ENCODE data around the gene PEA15. TPM values are rescaled to one million over a fixed set of nuclear protein-coding genes. Genes with fewer than 3 reads are reported as not detected.

PEA15 gene
- total RNA-seq, 1 experiment from 2014 or later = 56.3 TPM

- DNase-seq (ENCODE audit: low spot score) (no peak), ATAC-seq (no peak)
- ChIA-PET CTCF (interaction anchor here (0.6 to 8.9 kb wide), 4 partner anchors 13 to 46 kb away, joined by 4 to 85 read pairs (median 6); no protein-coding TSS in a partner anchor), POLR2A (interaction anchor here (1.0 to 1.3 kb wide), 2 partner anchors 13 to 33 kb away, joined by 3 read pairs; no protein-coding TSS in a partner anchor)
- Mint-ChIP-seq H3K4me3 (peak overlapping the region; percentile 77), H3K9me3 (no peaks in the 10 kb centered on the region), H3K4me1 (peaks cover 59% of the 10 kb centered on the region), H3K27me3 (ENCODE audit: low read depth) (no peaks in the 10 kb centered on the region; the same call in 1 of the 2 replicates), H3K27ac (no peak overlapping the region), H3K36me3 (peaks cover 11% of the 10 kb centered on the region)
- TF ChIP-seq ARID4B (CRISPR knock-in tag; IDR thresholded peaks at IDR 0.05; ENCODE audit: borderline replicate concordance) (no peak), SP1 (CRISPR knock-in tag; conservative IDR thresholded peaks at IDR 0.05) (0 out of 2 replicates have a peak, but pooled peaks have one; percentile 14)
Measured at GRCh38 chr1:160206036-160206389, 829 bp downstream of the PEA15 start.

- peak overlapping the region; percentile 35 for H3K27ac Mint-ChIP-seq
- DNase-seq (ENCODE audit: low spot score) (no peak), ATAC-seq (peak; percentile 15)
- POLR2A ChIA-PET = interaction anchor here (1.0 to 1.3 kb wide), 2 partner anchors 13 to 33 kb away, joined by 3 read pairs; no protein-coding TSS in a partner anchor
- no peaks in the 10 kb centered on the region for H3K9me3 Mint-ChIP-seq
- no peaks in the 10 kb centered on the region; the same call in 1 of the 2 replicates for H3K27me3 Mint-ChIP-seq (ENCODE audit: low read depth)
- H3K36me3 Mint-ChIP-seq = peaks cover 15% of the 10 kb centered on the region
- CTCF ChIA-PET = interaction anchor here (0.6 to 8.9 kb wide), 8 partner anchors 13 to 105 kb away, joined by 3 to 85 read pairs (median 5); no protein-coding TSS in a partner anchor
- TF ChIP-seq CREB1 (CRISPR knock-in tag; IDR thresholded peaks at IDR 0.05) = no peak
- no peak for TF ChIP-seq ZNF425 (CRISPR knock-in tag; conservative IDR thresholded peaks at IDR 0.05)
- no peak for TF ChIP-seq SOX15 (CRISPR knock-in tag; IDR thresholded peaks at IDR 0.05)
- no peak for TF ChIP-seq E2F4 (CRISPR knock-in tag; IDR thresholded peaks at IDR 0.05; ENCODE audit: borderline replicate concordance, low read depth)
- no peak for TF ChIP-seq TCF7 (CRISPR knock-in tag; IDR thresholded peaks at IDR 0.05; ENCODE audit: low read depth)
- TF ChIP-seq NFATC4 (CRISPR knock-in tag; IDR thresholded peaks at IDR 0.05) = no peak
- TF ChIP-seq ARID4B (CRISPR knock-in tag; IDR thresholded peaks at IDR 0.05; ENCODE audit: borderline replicate concordance) = no peak
- no peak for TF ChIP-seq ZNF317 (CRISPR knock-in tag; IDR thresholded peaks at IDR 0.05; ENCODE audit: borderline replicate concordance, low read depth)
- no peak for TF ChIP-seq ZMAT4 (CRISPR knock-in tag; IDR thresholded peaks at IDR 0.05)
- no peak for TF ChIP-seq MXD4 (CRISPR knock-in tag; IDR thresholded peaks at IDR 0.05; ENCODE audit: borderline replicate concordance)
- no peak for TF ChIP-seq SMAD3 (CRISPR knock-in tag; IDR thresholded peaks at IDR 0.05; ENCODE audit: borderline replicate concordance)
- no peak for TF ChIP-seq EMX1 (CRISPR knock-in tag; IDR thresholded peaks at IDR 0.05)
- no peak for TF ChIP-seq ZNF121 (CRISPR knock-in tag; IDR thresholded peaks at IDR 0.05)
- TF ChIP-seq RORB (CRISPR knock-in tag; IDR thresholded peaks at IDR 0.05) = no peak
- TF ChIP-seq NR1H2 (CRISPR knock-in tag; IDR thresholded peaks at IDR 0.05) = no peak
- no peak for TF ChIP-seq CBFB (CRISPR knock-in tag; IDR thresholded peaks at IDR 0.05; ENCODE audit: low read depth)
- no peak for TF ChIP-seq SP1 (CRISPR knock-in tag; conservative IDR thresholded peaks at IDR 0.05)
- no peak for TF ChIP-seq FOXK1 (CRISPR knock-in tag; IDR thresholded peaks at IDR 0.05)
- no peak for TF ChIP-seq ZSCAN18 (CRISPR knock-in tag; IDR thresholded peaks at IDR 0.05)
- peaks cover 63% of the 10 kb centered on the region for H3K4me1 Mint-ChIP-seq
- H3K4me3 Mint-ChIP-seq = peak overlapping the region; percentile 77
Measured at GRCh38 chr1:160206421-160207117, 1.4 kb downstream of the PEA15 start.
